ENCODE results near the gene ACTN3.
A peak's percentile ranks its signal among the peaks of the same experiment; 100 is the strongest.
"Not testable (repeated sequence)": the region's sequence is repeated elsewhere in the genome, so short reads cannot be mapped to it uniquely, and the experiment has no call there.

ACTN3 gene

DNA sequence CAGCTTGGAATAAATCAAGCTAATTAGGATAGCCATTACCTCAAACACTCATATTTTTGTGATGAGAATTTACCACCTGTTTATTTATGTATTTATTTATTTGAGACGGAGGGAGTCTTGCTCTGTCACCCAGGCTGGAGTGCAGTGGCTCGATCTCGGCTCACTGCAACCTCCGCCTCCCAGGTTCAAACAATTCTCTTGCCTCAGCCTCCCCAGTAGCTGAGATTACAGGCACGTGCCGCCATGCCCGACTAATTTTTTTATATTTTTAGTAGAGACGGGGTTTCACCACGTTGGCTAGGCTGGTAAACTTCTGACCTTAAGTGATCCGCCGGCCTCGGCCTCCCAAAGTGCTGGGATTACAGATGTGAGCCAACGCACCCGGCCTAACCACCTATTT is 1.8 kb upstream of the ACTN3 start:
- DNase-seq (ENCODE audit: low read depth, low spot score) = not testable (repeated sequence)

- peak; percentile 92 for DNase-seq (ENCODE audit: low read depth, low spot score)
Measured at GRCh38 chr11:66545701-66546367, 869 bp upstream of the ACTN3 start, which contains the start of gene ZDHHC24. Gene ZDHHC24, minus strand, starts transcription at chr11:66546048. Its CDS starts 45 bp downstream, at chr11:66546003.

- no peak for DNase-seq (ENCODE audit: low read depth, low spot score)
Measured at GRCh38 chr11:66546966-66547661, 411 bp downstream of the ACTN3 start.

GRCh38 chr11:66547662-66548009 is 933 bp downstream of the ACTN3 start:
- no peak for DNase-seq (ENCODE audit: low read depth, low spot score)

DNA sequence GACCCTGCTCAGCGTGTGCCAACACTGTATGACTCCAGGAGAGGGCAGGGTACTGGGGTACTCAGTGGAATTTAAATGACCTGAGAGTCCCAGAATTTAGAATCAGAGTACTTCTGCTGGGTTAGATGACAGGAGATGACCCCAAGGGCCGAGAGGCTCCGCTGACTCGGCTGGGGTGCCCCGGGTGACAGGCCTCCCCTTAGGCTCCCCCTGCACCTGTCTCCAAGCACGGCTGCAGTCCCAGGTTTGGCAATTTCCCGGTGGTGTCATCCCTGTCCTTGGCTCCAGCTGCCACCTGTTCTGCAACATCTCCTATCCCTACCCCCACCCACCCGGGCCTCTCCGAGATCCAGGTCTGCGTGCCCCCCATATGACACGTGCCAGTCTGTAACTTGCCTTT is 1.3 kb downstream of the ACTN3 start:
- DNase-seq (ENCODE audit: low read depth, low spot score) = no peak

DNA sequence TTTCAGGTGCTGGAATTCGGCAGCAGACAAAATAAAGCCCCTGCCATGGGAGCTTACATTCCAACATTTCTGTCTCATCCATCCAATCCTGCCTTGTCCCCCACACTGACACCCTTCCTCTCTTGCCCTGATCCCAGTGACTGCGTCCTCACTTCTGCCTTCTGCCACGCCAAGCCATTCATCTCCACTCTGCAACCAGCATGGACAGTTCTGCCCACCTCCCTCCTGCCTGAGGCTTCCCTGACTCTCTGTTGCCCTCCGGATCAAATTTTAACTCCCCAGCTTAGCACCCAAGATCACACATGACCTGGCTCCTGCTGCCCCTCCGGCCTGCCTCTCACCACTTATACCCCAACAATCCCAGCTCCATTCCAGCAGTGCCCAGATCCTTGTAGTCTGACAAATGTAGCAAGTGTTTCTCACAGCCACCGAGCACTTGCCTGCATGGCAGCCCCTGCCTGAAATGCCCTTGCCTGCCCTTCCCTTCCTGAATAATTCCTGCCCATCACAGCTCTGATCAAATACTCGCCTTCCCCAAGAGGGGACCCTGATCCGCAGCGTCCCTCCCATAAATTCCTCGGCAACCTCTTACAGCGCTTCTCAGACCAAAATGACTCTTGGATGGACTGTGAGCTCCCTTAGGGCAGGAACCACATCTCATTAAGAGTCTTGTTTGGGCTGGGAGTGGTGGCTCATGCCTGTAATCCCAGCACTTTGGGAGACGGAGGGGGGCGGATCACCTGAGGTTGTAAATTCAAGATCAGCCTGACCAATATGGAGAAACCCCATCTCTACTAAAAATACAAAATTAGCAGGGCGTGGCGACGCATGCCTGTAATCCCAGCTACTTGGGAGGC is 2.3 kb downstream of the ACTN3 start:
- DNase-seq (ENCODE audit: low read depth, low spot score) = no peak

DNA sequence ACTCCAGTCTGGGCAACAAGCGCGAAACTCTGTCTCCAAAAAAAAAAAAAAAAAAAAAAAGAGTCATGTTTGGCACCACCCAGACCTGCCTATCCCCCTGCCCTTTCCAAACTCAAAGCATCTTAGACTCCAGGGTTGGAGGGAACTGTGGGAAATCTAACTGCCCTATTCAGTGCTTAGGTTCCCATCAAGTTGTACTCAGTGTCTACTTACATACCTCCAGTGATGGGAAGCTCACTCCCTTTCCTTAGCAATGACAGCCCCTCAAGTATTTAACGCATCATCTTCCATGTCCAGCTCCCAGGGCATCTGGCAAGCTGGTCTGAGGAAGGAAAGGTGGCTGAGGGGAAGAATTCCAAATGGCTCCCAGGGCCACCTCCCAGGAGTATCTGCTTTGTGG is 3.0 kb downstream of the ACTN3 start:
- no peak for DNase-seq (ENCODE audit: low read depth, low spot score)

DNA sequence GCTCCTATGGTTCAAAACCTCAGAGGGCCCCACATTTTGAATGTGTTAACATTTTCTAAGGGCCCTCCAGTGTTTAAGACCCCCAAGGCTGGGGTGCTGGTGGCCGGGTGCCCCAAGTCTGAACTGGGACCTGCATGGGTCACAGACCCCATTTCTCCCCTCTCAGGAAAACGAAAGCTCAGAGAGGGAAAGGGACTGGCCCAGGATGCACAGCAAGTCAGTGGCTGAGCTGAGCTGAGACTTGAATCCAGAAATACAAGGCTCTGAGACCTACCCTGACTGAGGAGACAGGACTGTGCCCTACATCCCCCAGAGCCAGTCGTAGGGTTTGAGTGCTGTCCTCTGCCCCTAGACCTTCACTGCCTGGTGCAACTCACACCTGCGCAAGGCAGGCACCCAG is 4.2 kb downstream of the ACTN3 start:
- DNase-seq (ENCODE audit: low read depth, low spot score) = no peak

DNA sequence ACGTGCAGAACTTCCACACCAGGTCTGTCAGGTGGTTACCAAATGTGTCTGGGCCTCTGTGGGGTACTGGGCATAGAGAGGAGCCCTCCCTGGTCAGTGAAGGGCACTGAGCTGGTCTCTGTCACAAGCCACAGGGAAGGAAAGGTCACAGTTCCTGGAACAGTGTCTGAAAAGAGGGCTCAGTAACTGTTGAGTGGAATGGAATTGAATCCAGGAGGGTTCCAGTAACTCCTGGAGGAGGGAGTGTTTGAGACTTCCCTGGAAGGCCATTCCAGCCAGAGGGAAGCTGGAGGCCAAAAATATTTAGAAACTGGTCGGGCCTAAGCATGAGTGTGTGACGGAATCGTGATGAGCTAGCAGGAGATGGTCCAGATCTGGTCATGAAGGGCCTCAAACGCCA is 7.9 kb downstream of the ACTN3 start:
- DNase-seq (ENCODE audit: low read depth, low spot score) = no peak

- DNase-seq (ENCODE audit: low read depth, low spot score) = no peak
Measured at GRCh38 chr11:66555416-66555815, 8.7 kb downstream of the ACTN3 start.

GRCh38 chr11:66556086-66556485 is 9.4 kb downstream of the ACTN3 start:
- DNase-seq (ENCODE audit: low read depth, low spot score) = no peak

GRCh38 chr11:66557733-66558326 is 11.1 kb downstream of the ACTN3 start:
- DNase-seq (ENCODE audit: low read depth, low spot score) = no peak

GRCh38 chr11:66559142-66559865 is 12.6 kb downstream of the ACTN3 start:
- no peak for DNase-seq (ENCODE audit: low read depth, low spot score)

DNA sequence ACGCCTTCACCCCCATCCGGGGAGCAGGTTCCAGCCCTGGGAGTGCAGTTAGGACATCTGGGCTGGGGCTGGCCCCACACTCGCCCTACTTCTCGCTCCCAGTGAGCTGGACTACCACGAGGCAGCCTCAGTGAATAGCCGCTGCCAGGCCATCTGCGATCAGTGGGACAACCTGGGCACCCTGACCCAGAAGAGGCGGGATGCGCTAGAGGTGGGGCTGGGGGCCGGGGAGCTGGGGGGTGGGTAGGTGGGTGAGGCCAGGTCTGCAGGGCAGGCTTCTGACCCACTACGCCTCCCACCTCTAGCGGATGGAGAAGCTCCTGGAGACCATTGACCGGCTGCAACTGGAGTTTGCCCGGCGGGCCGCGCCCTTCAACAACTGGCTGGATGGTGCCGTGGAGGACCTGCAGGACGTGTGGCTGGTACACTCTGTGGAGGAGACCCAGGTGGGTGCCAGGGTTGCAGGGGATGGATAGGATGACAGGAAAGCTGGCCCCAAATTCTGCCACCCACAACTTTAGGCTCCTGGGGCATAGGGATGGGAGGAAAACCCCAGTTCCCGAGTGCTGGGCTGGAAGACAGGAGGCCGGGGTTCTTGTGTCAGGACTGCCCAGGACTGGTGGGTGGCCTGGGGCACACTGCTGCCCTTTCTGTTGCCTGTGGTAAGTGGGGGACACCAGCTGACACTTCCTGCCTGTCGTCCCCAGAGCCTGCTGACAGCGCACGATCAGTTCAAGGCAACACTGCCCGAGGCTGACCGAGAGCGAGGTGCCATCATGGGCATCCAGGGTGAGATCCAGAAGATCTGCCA is 13.4 kb downstream of the ACTN3 start:
- DNase-seq (ENCODE audit: low read depth, low spot score) = no peak

GRCh38 chr11:66561178-66561974 is 14.7 kb downstream of the ACTN3 start:
- no peak for DNase-seq (ENCODE audit: low read depth, low spot score)

- no peak for DNase-seq (ENCODE audit: low read depth, low spot score)
Measured at GRCh38 chr11:66561975-66562248, 15.2 kb downstream of the ACTN3 start.

GRCh38 chr11:66562275-66562674 is 15.6 kb downstream of the ACTN3 start:
- no peak for DNase-seq (ENCODE audit: low read depth, low spot score)

DNA sequence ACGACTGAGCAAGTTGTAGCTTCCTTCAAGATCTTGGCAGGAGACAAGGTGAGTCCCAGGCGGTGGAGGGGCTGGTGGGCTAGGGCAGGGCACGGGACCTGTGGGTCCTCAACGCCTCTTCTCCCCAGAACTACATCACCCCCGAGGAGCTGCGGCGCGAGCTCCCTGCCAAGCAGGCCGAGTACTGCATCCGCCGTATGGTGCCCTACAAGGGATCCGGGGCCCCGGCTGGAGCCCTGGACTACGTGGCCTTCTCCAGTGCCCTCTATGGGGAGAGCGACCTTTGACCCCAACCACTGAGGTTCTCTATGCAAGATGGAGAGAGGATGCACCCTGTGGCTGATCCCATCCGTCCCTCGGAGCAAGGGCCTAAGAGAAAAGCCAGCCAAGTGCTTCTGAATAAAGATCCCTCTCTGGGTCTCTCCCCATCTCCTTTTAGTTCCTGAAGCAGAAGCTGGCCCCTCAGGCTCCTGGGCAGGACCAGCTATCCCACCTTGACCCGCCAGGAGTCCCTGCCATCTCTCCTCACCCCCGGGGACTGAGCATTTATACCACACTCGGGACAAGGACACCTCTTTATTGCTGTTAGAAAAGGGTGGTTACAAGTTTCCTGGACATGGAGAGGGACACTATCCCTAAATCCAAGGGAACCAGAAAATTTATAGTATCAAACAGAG is 16.3 kb downstream of the ACTN3 start:
- DNase-seq (ENCODE audit: low read depth, low spot score) = no peak

- no peak for DNase-seq (ENCODE audit: low read depth, low spot score)
Measured at GRCh38 chr11:66563832-66564231, 17.1 kb downstream of the ACTN3 start.
